K562 (cell line): Measurements from ENCODE around the gene BEND5. TPM values are rescaled to one million over a fixed set of nuclear protein-coding genes. Genes with fewer than 3 reads are reported as not detected.

Source experiments
- ATAC-seq: fragments of 200-7000 bp; cut with Tn5 transposase; 3 replicates; pipeline ENCODE4 v1.9.1; 2020; ENCODE audit warnings: moderate library complexity
- BruUV-seq: library from RNA; stranded (reverse); fragments of 400-500 nt; replicated peaks from 2 replicates; lab custom pipeline; 2021; lab: Mats Ljungman, UMichigan
- CTCF ChIA-PET: fragments of 300-600 bp; formaldehyde crosslinking; extraction: SDS; loops from one replicate; lab custom pipeline; 2021; ENCODE audit warnings: low intra/inter-chr PET ratio; lab: Yijun Ruan, JAX
- POLR2A ChIA-PET: fragments of 300-600, 350-650 bp; sonication (Branson Sonifier 250); formaldehyde crosslinking; extraction: SDS; loops from one replicate; lab custom pipeline; 2021; ENCODE audit warnings: antibody characterized with exemption, inconsistent platforms; lab: Yijun Ruan, JAX
- DNase-seq, 4 experiments: peaks; one replicate each; pipeline versions ENCODE4 v3.0.0 to v3.0.0-alpha.2; 2011 to 2018; ENCODE audit warnings: low spot score in 3 of 4, mixed read lengths in 3 of 4; ENCODE audit errors: extremely low read depth in 1 of 4
- FAIRE-seq: peaks from 2 replicates; lab custom pipeline; 2011; peaks lifted over from hg19 to GRCh38; lab: Jason Lieb, UNC
- H2AFZ ChIP-seq: 2 replicates; pipeline ENCODE4 v1.6.0; 2011; ENCODE audit warnings: low read depth, low read length, control low read depth, inconsistent platforms
- H3K27ac ChIP-seq: fragments of 200-600 bp; 3 replicates; pipeline ENCODE4 v1.8.0; 2011; ENCODE audit warnings: low read depth, mild to moderate bottlenecking, control low read depth, inconsistent platforms, low read length, moderate library complexity, mixed read lengths; ENCODE audit errors: extremely low read depth
- H3K27me3 ChIP-seq, 2 experiments: fragments of 300-600 bp in 1 of 2; 2 replicates in 1 of 2; 3 replicates in 1 of 2; pipeline versions ENCODE4 v1.6.0 to v1.8.0; 2011; ENCODE audit warnings: inconsistent platforms in 2 of 2, low read length in 2 of 2, mild to moderate bottlenecking in 1 of 2, mixed read lengths in 1 of 2, moderate library complexity in 1 of 2; ENCODE audit not compliant: control insufficient read depth in 2 of 2, insufficient read depth in 2 of 2
- H3K36me3 ChIP-seq: fragments of 300-600 bp; 3 replicates; pipeline ENCODE4 v1.8.0; 2011; ENCODE audit warnings: mild to moderate bottlenecking, low read length, inconsistent platforms; ENCODE audit not compliant: control insufficient read depth, insufficient read depth
- H3K4me1 ChIP-seq, 2 experiments: fragments of 200-600 bp in 1 of 2; replicated peaks in 1 of 2; 2 replicates in 1 of 2; 3 replicates in 1 of 2; pipeline versions ENCODE4 v1.5.1 to v1.8.0; 2011; ENCODE audit warnings: inconsistent platforms in 2 of 2, low read length in 2 of 2, mild to moderate bottlenecking in 1 of 2, mixed read lengths in 1 of 2, moderate library complexity in 1 of 2; ENCODE audit not compliant: control insufficient read depth in 2 of 2, insufficient read depth in 2 of 2
- H3K4me2 ChIP-seq: 2 replicates; pipeline ENCODE4 v1.6.1; 2011; ENCODE audit warnings: low read length, control low read depth, inconsistent platforms, mixed read lengths; ENCODE audit not compliant: insufficient read depth
- H3K4me3 ChIP-seq: fragments of 200-600 bp; sonication (generic), shearing (Covaris generic); 2 replicates; pipeline ENCODE4 v1.5.1; 2016; ENCODE audit warnings: control low read depth, inconsistent platforms
- H3K79me2 ChIP-seq: fragments of 200-600 bp; 3 replicates; pipeline ENCODE4 v1.8.0; 2011; ENCODE audit warnings: low read length, inconsistent platforms; ENCODE audit not compliant: control insufficient read depth, insufficient read depth
- H3K9ac ChIP-seq, 2 experiments: 2 replicates each; pipeline versions ENCODE4 v1.6.0 to v1.6.1; 2011; ENCODE audit warnings: low read depth in 2 of 2, low read length in 2 of 2, control low read depth in 1 of 2, inconsistent platforms in 1 of 2, mild to moderate bottlenecking in 1 of 2, mixed read lengths in 1 of 2; ENCODE audit not compliant: insufficient read depth in 1 of 2
- H3K9me1 ChIP-seq: one replicate; pipeline ENCODE4 v1.6.0; 2011; ENCODE audit warnings: inconsistent platforms, mild to moderate bottlenecking, low read length, moderate library complexity; ENCODE audit not compliant: control insufficient read depth, insufficient read depth
- H3K9me3 ChIP-seq: replicated peaks from 2 replicates; pipeline ENCODE4 v1.5.1; 2011; ENCODE audit warnings: low read depth, low read length, inconsistent platforms; ENCODE audit not compliant: control insufficient read depth, insufficient read depth
- H4K20me1 ChIP-seq: replicated peaks from 2 replicates; pipeline ENCODE4 v1.6.1; 2011; ENCODE audit warnings: low read length, inconsistent platforms, mixed read lengths; ENCODE audit not compliant: control insufficient read depth, insufficient read depth
- BCOR ChIP-seq: fragments of 450-650 bp; IDR thresholded peaks from 2 replicates; pipeline ENCODE4 v1.6.1; 2016
- CEBPB ChIP-seq: fragments of 450-650 bp; IDR thresholded peaks from 2 replicates; pipeline ENCODE4 v1.6.1; 2016; ENCODE audit warnings: missing genetic modification characterization, missing compliant biosample characterization
- EZH2 ChIP-seq: IDR thresholded peaks from 2 replicates; pipeline ENCODE4 v1.6.1; 2012; ENCODE audit warnings: low read depth, mild to moderate bottlenecking, inconsistent platforms, low read length, borderline replicate concordance
- MXI1 ChIP-seq: IDR thresholded peaks from 2 replicates; pipeline ENCODE4 v1.6.1; 2011; ENCODE audit warnings: low read depth, mild to moderate bottlenecking, improper control_type of control experiment, low read length
- PBX2 ChIP-seq, 2 experiments: IDR thresholded peaks in 1 of 2; conservative IDR thresholded peaks in 1 of 2; 2 replicates each; pipeline ENCODE4 v1.6.1; 2016; ENCODE audit warnings: low read depth in 2 of 2, mild to moderate bottlenecking in 1 of 2, missing compliant biosample characterization in 1 of 2, missing genetic modification characterization in 1 of 2, moderate library complexity in 1 of 2
- SMAD3 ChIP-seq: fragments of 450-650 bp; formaldehyde crosslinking; conservative IDR thresholded peaks from 2 replicates; pipeline ENCODE4 v1.4.0; 2020; ENCODE audit warnings: mild to moderate bottlenecking
- SRSF7 ChIP-seq: fragments of 200-400 bp; formaldehyde crosslinking; optimal IDR thresholded peaks from 2 replicates; pipeline ENCODE3; 2017; ENCODE audit warnings: mild to moderate bottlenecking, low read depth, low read length
- TCF7L2 ChIP-seq: fragments of 150-350 bp; IDR thresholded peaks from 2 replicates; pipeline ENCODE4 v1.6.1; 2016; ENCODE audit warnings: low read depth, mild to moderate bottlenecking, low read length, moderate library complexity
- TGIF2 ChIP-seq: sonication (generic); formaldehyde crosslinking; IDR thresholded peaks from 2 replicates; pipeline ENCODE4 v1.8.1; 2022; ENCODE audit warnings: mild to moderate bottlenecking, missing genetic modification reagents, moderate library complexity
- XRCC5 ChIP-seq: fragments of 200-400 bp; formaldehyde crosslinking; IDR thresholded peaks from 2 replicates; pipeline ENCODE4 v1.6.1; 2017; ENCODE audit warnings: low read depth, mild to moderate bottlenecking, low read length
- ZFP91 ChIP-seq: sonication (generic); formaldehyde crosslinking; IDR thresholded peaks from 2 replicates; pipeline ENCODE4 v1.8.0; 2022; ENCODE audit warnings: mild to moderate bottlenecking, missing genetic modification reagents
- ZNF24 ChIP-seq: fragments of 450-650 bp; IDR thresholded peaks from 2 replicates; pipeline ENCODE4 v1.6.1; 2016
- ZNF354B ChIP-seq: fragments of 250-450 bp; sonication (Bioruptor Pico); IDR thresholded peaks from 2 replicates; pipeline ENCODE4 v1.4.0; 2020
- WGBS: fragments of 100-300 bp; shearing (Covaris generic); methylation state at CpG from one replicate; pipeline ENCODE4 v1.1.6; 2016; ENCODE audit warnings: low coverage, mixed read lengths; ENCODE audit not compliant: insufficient coverage; ENCODE audit errors: missing lambda C conversion rate; 5-methylcytosine and 5-hydroxymethylcytosine counted together
- in situ Hi-C: fragments of 300-500 bp; cut with MboI; formaldehyde crosslinking; loops from 4 replicates; pipeline ENCODE4 v1.15.0; 2018; ENCODE audit warnings: inconsistent platforms, mixed read lengths
- intact Hi-C: fragments of 100-400 bp; cut with micrococcal nuclease; formaldehyde crosslinking; loops from 2 replicates; pipeline ENCODE4 v1.14.2; 2022
- polyA plus RNA-seq, 8 experiments: library from polyadenylated mRNA; depleted of rRNA in 4 of 8; stranded (reverse) in 5 of 8; unstranded in 3 of 8; fragments of >200 nt; fragmentation: Nextera tagmentation in 2 of 8; fragmentation: Illumina TruSeq in 1 of 8; extraction: Ambion mirVana in 2 of 8; extraction: Trizol in 1 of 8; gene quantifications; 2 replicates each; pipeline versions ENCODE4 v1.2.1 to v1.2.3, GENCODE V29; 2011 to 2014; ENCODE audit warnings: inconsistent platforms in 1 of 8, missing spikeins in 1 of 8
- total RNA-seq, 7 experiments: library from RNA; depleted of rRNA in 6 of 7; stranded (reverse); fragments of >200 nt in 6 of 7; fragmentation: Illumina TruSeq in 2 of 7; extraction: Trizol in 2 of 7; gene quantifications; 2 replicates each; pipeline versions ENCODE4 v1.2.1 to v1.2.3, GENCODE V29; 2011 to 2021; ENCODE audit warnings: low replicate concordance in 1 of 7
- TF ChIP-seq, protein P1 (sequence below), 2 experiments: fragments of 200-800 bp in 1 of 2; sonication (Bioruptor generic) in 1 of 2; sonication (generic) in 1 of 2; formaldehyde crosslinking in 1 of 2; IDR thresholded peaks in 1 of 2; conservative IDR thresholded peaks in 1 of 2; 2 replicates each; pipeline versions ENCODE4 v1.5.0 to v1.6.1; 2016 to 2020; ENCODE audit warnings: missing compliant biosample characterization in 1 of 2, missing genetic modification characterization in 1 of 2, missing genetic modification reagents in 1 of 2
- TF ChIP-seq, protein P2 (sequence below): IDR thresholded peaks from 3 replicates; pipeline ENCODE4 v1.6.1; 2011; ENCODE audit warnings: borderline replicate concordance, mild to moderate bottlenecking; ENCODE audit not compliant: insufficient read length, insufficient read depth

The BEND5 gene
- total and polyA plus RNA-seq, 9 of the 15 experiments (the other 6 are each of a cell fraction or from before 2014, with no cell fraction given), result not detected

DNA sequence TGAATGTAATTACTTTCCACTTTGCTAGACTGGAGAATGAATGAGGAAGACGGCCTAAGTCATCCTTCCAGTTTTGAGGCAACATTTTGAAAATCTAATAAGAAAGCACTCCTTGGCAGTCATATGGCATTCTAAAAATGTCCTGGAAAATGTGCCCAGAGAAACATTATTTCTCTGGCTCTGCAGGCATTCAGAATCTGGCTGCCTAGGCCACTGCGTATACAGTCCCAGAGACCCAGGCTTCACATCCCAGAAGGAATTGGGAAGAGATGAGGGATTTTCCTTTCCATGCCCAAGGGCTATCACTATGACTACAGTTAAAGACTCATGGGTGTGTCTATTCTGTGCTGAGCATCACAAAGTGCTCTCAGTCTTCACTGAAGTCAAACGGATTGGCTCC, 92.9 kb downstream of the BEND5 start:
- in situ Hi-C loops (no loop called here), intact Hi-C loops (no loop called here)
- ChIA-PET CTCF (no interaction called here), POLR2A (interaction anchor here (0.6 kb wide), 1 partner anchor 23 kb away, joined by 3 read pairs; no protein-coding TSS in a partner anchor)
- Histone ChIP-seq H3K4me1 (no peaks in the 10 kb centered on the region), H3K4me3 (no peak overlapping the region), H3K9me1 (no peaks in the 10 kb centered on the region), H3K36me3 (no peaks in the 10 kb centered on the region), H3K27ac (no peak overlapping the region), H2AFZ (no peak overlapping the region), H3K9me3 (no peaks in the 10 kb centered on the region), H3K4me2 (no peak overlapping the region), H3K79me2 (no peaks in the 10 kb centered on the region), H3K9ac (no peak overlapping the region), H4K20me1 (no peaks in the 10 kb centered on the region), H3K27me3 (no peaks in the 10 kb centered on the region; a peak in 1 of 5 replicates)
- DNase-seq, result no peak
- WGBS, result 0% methylated on average over 3 of the region's 3 CpGs
- ATAC-seq, result no peak
- no TSS peak for BruUV-seq
- FAIRE-seq, result no peak
- no peak for TF ChIP-seq BCOR
- TF ChIP-seq PBX2 (CRISPR knock-in tag; IDR thresholded peaks at IDR 0.05; ENCODE audit: low read depth), result no peak
- TF ChIP-seq PBX2 (tag; conservative IDR thresholded peaks at IDR 0.05; ENCODE audit: low read depth), result no peak
- no peak for TF ChIP-seq SRSF7
- TF ChIP-seq SMAD3 (CRISPR knock-in tag), result no peak
- no peak for TF ChIP-seq TCF7L2
- no peak for TF ChIP-seq CEBPB (tag)
- no peak for TF ChIP-seq TGIF2 (CRISPR knock-in tag)
- TF ChIP-seq XRCC5, result no peak
- no peak for TF ChIP-seq ZNF24
- TF ChIP-seq, protein P1, sequence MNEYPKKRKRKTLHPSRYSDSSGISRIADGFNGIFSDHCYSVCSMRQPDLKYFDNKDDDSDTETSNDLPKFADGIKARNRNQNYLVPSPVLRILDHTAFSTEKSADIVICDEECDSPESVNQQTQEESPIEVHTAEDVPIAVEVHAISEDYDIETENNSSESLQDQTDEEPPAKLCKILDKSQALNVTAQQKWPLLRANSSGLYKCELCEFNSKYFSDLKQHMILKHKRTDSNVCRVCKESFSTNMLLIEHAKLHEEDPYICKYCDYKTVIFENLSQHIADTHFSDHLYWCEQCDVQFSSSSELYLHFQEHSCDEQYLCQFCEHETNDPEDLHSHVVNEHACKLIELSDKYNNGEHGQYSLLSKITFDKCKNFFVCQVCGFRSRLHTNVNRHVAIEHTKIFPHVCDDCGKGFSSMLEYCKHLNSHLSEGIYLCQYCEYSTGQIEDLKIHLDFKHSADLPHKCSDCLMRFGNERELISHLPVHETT (CRISPR knock-in tag; conservative IDR thresholded peaks at IDR 0.05 in 1 of 2, IDR thresholded peaks at IDR 0.05 in 1 of 2), result no peak
- no peak for TF ChIP-seq MXI1
- no peak for TF ChIP-seq EZH2
- TF ChIP-seq ZFP91 (CRISPR knock-in tag), result no peak
- TF ChIP-seq ZNF354B, result no peak
- TF ChIP-seq, protein P2, sequence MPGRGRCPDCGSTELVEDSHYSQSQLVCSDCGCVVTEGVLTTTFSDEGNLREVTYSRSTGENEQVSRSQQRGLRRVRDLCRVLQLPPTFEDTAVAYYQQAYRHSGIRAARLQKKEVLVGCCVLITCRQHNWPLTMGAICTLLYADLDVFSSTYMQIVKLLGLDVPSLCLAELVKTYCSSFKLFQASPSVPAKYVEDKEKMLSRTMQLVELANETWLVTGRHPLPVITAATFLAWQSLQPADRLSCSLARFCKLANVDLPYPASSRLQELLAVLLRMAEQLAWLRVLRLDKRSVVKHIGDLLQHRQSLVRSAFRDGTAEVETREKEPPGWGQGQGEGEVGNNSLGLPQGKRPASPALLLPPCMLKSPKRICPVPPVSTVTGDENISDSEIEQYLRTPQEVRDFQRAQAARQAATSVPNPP, result no peak
